Testis (tissue), 2 donors: ENCODE measurements around the gene PJA1.

ENCODE experiments used
- POLR2A ChIP-seq: fragments of 450-650 bp; IDR thresholded peaks from one replicate; pipeline ENCODE4 v1.6.1; 2017; ENCODE audit warnings: antibody characterized with exemption, mild to moderate bottlenecking, moderate library complexity
- TF ChIP-seq, protein P1 (sequence below), 3 experiments: fragments of 450-650 bp in 2 of 3; fragments of 200-600 bp in 1 of 3; sonication (generic) in 1 of 3; IDR thresholded peaks; one replicate each; pipeline ENCODE4 v1.5.1; 2016 to 2019; ENCODE audit warnings: antibody characterized with exemption in 3 of 3, mild to moderate bottlenecking in 2 of 3, moderate library complexity in 1 of 3

DNA sequence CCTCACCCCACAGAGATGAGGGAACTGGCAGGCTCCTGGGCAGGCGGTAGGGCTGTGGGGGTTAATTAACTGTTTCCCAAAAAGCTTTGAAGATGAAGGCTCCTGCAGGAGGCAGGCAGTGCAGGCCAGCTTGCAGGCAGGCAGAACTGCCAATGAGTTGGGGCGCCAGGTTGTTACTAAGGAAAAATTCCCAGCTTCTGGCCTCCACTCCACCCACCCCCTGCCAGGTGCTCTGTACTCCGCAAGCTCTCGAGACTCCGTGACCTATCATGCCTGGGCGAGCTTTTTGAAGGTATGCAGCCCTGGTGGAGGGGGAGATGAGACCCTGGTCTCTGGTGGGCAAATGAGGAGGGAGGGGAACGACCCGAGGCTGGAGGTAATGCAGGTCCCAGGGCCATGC is 41.8 kb downstream of the PJA1 start:
- TF ChIP-seq, protein P1, sequence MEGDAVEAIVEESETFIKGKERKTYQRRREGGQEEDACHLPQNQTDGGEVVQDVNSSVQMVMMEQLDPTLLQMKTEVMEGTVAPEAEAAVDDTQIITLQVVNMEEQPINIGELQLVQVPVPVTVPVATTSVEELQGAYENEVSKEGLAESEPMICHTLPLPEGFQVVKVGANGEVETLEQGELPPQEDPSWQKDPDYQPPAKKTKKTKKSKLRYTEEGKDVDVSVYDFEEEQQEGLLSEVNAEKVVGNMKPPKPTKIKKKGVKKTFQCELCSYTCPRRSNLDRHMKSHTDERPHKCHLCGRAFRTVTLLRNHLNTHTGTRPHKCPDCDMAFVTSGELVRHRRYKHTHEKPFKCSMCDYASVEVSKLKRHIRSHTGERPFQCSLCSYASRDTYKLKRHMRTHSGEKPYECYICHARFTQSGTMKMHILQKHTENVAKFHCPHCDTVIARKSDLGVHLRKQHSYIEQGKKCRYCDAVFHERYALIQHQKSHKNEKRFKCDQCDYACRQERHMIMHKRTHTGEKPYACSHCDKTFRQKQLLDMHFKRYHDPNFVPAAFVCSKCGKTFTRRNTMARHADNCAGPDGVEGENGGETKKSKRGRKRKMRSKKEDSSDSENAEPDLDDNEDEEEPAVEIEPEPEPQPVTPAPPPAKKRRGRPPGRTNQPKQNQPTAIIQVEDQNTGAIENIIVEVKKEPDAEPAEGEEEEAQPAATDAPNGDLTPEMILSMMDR (IDR thresholded peaks at IDR 0.05), result no peak
- no peak for TF ChIP-seq POLR2A
